ENCODE results near the gene SCUBE1.

SCUBE1 gene

GRCh38 chr22:43277091-43277490 lies 66.1 kb downstream of the SCUBE1 start:
- no peak for TF ChIP-seq GATA3 (IDR thresholded peaks at IDR 0.05; ENCODE audit: low read depth, low read length)
- no peak for TF ChIP-seq GATA2 (IDR thresholded peaks at IDR 0.05; ENCODE audit: low read depth, low read length)

DNA sequence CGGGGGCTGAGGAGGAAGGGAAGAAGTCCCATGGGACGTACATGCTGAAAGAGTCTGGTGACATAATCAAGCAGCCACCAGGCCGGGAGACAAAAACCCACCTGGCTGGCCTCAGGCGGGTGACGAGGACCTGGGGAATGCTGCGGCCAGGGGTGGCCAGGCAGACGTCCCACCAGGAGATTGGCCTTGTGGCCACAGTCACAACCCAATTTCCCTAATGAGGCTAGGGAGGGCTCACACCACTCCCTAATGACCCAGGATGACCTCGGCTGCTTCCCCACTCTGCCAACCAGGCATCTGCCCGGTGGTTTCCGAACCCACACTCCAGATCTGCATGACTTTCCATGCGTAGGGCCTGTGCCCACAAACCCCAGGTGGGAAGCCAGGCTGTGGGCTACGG lies 66.9 kb downstream of the SCUBE1 start:
- TF ChIP-seq GATA3 (IDR thresholded peaks at IDR 0.05; ENCODE audit: low read depth, low read length) (no peak), GATA2 (IDR thresholded peaks at IDR 0.05; ENCODE audit: low read depth, low read length) (no peak)

DNA sequence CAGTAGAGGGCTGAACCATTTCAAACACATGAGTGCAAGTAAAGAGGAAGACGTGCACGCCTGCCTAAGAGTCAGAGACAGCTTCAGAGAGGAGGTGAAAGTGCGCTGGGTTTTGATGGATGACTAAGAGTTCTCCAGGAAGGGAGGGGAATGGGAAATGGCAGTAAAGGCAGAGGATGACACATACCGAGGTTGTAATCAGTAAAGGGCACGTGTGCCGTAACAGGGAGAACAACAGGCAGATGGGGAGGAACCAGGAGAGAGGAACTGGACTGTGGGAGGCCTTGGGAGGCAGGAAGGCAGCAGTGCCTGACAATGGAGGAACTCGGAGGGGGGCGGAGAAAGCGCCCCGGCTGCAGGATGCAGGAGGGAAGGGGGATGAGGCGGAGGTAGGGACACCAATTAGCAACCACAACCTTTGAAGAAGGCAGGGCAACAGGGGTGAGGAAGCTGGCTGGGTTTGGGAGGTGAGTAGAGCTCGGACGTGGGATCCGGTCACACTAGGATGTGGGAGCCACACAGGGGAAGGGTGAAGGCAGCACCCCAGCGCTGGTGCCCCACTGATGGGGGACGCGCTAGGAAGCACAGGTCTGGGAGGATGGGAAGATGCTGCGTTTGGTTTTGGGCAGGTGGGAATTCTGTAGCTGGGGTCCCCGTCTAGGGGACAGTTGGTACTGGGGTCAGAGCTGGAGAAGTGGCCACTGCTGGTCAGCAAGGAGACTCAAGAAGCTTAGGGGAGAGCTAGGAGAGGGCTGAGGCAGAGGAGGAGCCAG lies 67.4 kb downstream of the SCUBE1 start:
- TF ChIP-seq GATA3 (IDR thresholded peaks at IDR 0.05; ENCODE audit: low read depth, low read length): no peak

- TF ChIP-seq GATA3 (IDR thresholded peaks at IDR 0.05; ENCODE audit: low read depth, low read length) (no peak), GATA2 (IDR thresholded peaks at IDR 0.05; ENCODE audit: low read depth, low read length) (no peak)
Measured at GRCh38 chr22:43274595-43275240, 68.5 kb downstream of the SCUBE1 start.

DNA sequence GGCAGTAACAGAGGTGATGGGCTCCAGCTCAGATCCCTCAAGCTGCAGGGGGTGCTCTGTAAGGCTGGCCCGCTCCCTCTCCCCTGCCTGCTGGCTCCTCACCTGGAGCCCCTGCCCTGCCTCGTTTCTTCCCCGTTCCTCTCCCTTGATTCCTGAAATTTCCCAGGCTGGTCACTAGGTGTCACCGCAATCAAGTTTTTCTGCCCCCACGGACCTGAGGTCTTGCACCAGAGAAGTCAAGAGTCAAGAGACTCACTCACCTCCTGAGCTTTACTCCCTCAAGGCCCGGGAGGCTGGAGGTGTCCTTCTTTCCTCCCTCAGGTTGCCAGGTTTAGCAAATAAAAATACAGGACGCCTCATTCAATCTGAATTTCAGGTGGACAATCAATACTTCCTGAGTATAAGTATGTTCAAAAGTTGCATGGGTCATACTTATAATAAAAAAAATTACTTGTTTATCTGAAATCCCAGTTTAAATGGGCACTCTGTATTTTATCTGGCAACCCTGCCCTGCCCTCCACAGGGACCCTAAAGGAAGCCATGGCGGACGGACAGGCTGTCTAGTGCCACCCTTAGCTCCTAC lies 69.2 kb downstream of the SCUBE1 start:
- TF ChIP-seq GATA2 (IDR thresholded peaks at IDR 0.05; ENCODE audit: low read depth, low read length): no peak
- no peak for TF ChIP-seq GATA3 (IDR thresholded peaks at IDR 0.05; ENCODE audit: low read depth, low read length)

GRCh38 chr22:43272869-43273318 lies 70.3 kb downstream of the SCUBE1 start:
- no peak for TF ChIP-seq GATA2 (IDR thresholded peaks at IDR 0.05; ENCODE audit: low read depth, low read length)
- TF ChIP-seq GATA3 (IDR thresholded peaks at IDR 0.05; ENCODE audit: low read depth, low read length): no peak

GRCh38 chr22:43272301-43272700 lies 70.9 kb downstream of the SCUBE1 start:
- TF ChIP-seq GATA3 (IDR thresholded peaks at IDR 0.05; ENCODE audit: low read depth, low read length) (no peak), GATA2 (IDR thresholded peaks at IDR 0.05; ENCODE audit: low read depth, low read length) (no peak)

GRCh38 chr22:43270949-43271348 lies 72.2 kb downstream of the SCUBE1 start:
- TF ChIP-seq GATA2 (IDR thresholded peaks at IDR 0.05; ENCODE audit: low read depth, low read length): no peak
- TF ChIP-seq GATA3 (IDR thresholded peaks at IDR 0.05; ENCODE audit: low read depth, low read length): no peak

DNA sequence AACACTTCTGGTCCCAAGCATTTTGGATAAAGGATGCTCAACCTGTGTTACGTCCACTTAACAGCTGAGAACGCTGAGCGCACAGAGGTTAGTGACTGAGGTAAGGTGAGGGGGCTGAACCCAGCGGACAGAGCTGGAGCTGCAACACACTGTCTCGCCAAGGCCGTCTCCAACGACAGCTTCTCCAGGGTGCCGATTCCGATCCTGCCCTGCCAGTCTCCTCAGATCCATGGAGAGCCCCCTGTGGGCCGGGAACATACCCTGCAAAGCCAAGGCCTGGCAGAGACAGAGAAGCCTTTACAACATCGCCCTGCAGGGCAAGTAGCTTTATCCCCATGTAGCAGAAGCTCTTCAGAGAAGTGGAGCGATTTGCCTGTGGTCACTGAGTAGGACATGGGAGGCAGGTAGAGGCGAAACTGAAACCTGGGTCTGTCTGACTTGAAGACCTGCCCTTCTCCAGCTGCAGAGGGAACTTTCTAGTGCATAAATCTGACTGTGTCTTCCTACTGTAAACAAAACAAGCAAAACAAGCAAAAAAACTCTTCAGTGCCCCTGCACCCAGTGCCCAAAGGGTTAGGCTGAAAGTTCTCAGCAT lies 72.8 kb downstream of the SCUBE1 start:
- TF ChIP-seq GATA3 (IDR thresholded peaks at IDR 0.05; ENCODE audit: low read depth, low read length) (no peak), GATA2 (IDR thresholded peaks at IDR 0.05; ENCODE audit: low read depth, low read length) (no peak)

- no peak for TF ChIP-seq GATA2 (IDR thresholded peaks at IDR 0.05; ENCODE audit: low read depth, low read length)
- no peak for TF ChIP-seq GATA3 (IDR thresholded peaks at IDR 0.05; ENCODE audit: low read depth, low read length)
Measured at GRCh38 chr22:43269646-43270045, 73.5 kb downstream of the SCUBE1 start.

- TF ChIP-seq GATA2 (IDR thresholded peaks at IDR 0.05; ENCODE audit: low read depth, low read length) (no peak), GATA3 (IDR thresholded peaks at IDR 0.05; ENCODE audit: low read depth, low read length) (no peak)
Measured at GRCh38 chr22:43269246-43269645, 73.9 kb downstream of the SCUBE1 start.

DNA sequence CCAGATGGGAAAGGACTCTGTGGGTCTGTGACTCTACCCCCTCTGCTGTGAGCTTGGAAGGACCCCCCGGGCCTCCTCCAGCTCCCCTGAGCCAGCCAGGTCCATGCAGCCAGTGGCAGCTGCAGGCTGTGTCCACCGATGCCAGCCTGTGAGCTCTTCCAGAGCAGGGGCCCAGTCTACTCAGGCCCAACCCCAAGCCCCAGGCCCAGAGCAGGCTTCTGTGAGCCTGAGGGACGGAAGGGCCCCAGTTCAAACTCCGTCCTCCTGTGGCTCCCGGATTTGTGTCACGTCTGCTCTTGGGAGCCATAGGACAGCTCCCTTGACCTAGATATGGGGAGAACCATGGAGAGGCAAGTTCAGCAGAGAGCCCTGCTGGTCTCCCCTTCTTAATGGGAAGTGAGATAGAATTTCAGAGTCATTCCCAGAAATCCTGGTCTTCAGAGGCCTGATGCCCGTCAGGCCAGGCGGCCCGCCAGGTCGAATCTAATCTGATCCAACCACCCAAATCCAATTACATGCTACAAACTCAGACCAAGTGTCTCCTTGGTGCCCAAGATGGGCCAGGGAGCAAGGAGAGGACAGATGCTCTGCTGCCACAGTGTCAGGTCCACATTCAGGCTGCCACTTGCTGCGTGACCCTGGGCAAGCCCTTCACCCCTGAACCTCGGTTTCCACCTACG lies 75.1 kb downstream of the SCUBE1 start:
- TF ChIP-seq GATA3 (IDR thresholded peaks at IDR 0.05; ENCODE audit: low read depth, low read length): no peak
- peak; percentile 64 for TF ChIP-seq GATA2 (IDR thresholded peaks at IDR 0.05; ENCODE audit: low read depth, low read length)

- TF ChIP-seq GATA2 (IDR thresholded peaks at IDR 0.05; ENCODE audit: low read depth, low read length) (no peak), GATA3 (IDR thresholded peaks at IDR 0.05; ENCODE audit: low read depth, low read length) (no peak)
Measured at GRCh38 chr22:43267332-43267980, 75.7 kb downstream of the SCUBE1 start.
